Fibroblast of peridontal ligament (primary cell): ENCODE measurements around the gene C2orf68.
A peak's percentile ranks its signal among the peaks of the same experiment; 100 is the strongest.
"Not testable (repeated sequence)": the region's sequence is repeated elsewhere in the genome, so short reads cannot be mapped to it uniquely, and the experiment has no call there.

Source experiments
- DNase-seq: peaks from one replicate; pipeline ENCODE4 v3.0.0-alpha.2; 2010; ENCODE audit errors: extremely low read depth

Gene C2orf68

GRCh38 chr2:85599468-85600234, 12.2 kb downstream of the C2orf68 start:
- DNase-seq, result no peak

- no peak for DNase-seq
Measured at GRCh38 chr2:85598594-85599340, 13.1 kb downstream of the C2orf68 start.

- DNase-seq, result no peak
Measured at GRCh38 chr2:85597241-85597640, 14.6 kb downstream of the C2orf68 start.

GRCh38 chr2:85596486-85597143, 15.3 kb downstream of the C2orf68 start:
- DNase-seq, result no peak

- DNase-seq, result no peak
Measured at GRCh38 chr2:85596026-85596333, 15.9 kb downstream of the C2orf68 start.

GRCh38 chr2:85595301-85596025, 16.4 kb downstream of the C2orf68 start, which contains the start of gene RNF181:
Gene RNF181, plus strand, starts transcription at chr2:85595745. Its CDS starts 19 bp downstream, at chr2:85595764.
- peak; percentile 100 for DNase-seq

- DNase-seq, result no peak
Measured at GRCh38 chr2:85594715-85595300, 17.1 kb downstream of the C2orf68 start.

- DNase-seq, result no peak
Measured at GRCh38 chr2:85593023-85593422, 18.8 kb downstream of the C2orf68 start.

GRCh38 chr2:85592299-85592698, 19.6 kb downstream of the C2orf68 start:
- not testable (repeated sequence) for DNase-seq

- DNase-seq, result no peak
Measured at GRCh38 chr2:85591563-85591962, 20.3 kb downstream of the C2orf68 start.

- DNase-seq, result no peak
Measured at GRCh38 chr2:85590950-85591349, 20.9 kb downstream of the C2orf68 start.

- DNase-seq, result peak; percentile 98
Measured at GRCh38 chr2:85589982-85590791, 21.7 kb downstream of the C2orf68 start.

- no peak for DNase-seq
Measured at GRCh38 chr2:85589181-85589580, 22.7 kb downstream of the C2orf68 start.

- no peak for DNase-seq
Measured at GRCh38 chr2:85588645-85589044, 23.2 kb downstream of the C2orf68 start.

GRCh38 chr2:85588236-85588635, 23.6 kb downstream of the C2orf68 start:
- no peak for DNase-seq

- DNase-seq, result peak; percentile 48
Measured at GRCh38 chr2:85585781-85586105, 26.1 kb downstream of the C2orf68 start.

- DNase-seq, result peak; percentile 36
Measured at GRCh38 chr2:85584857-85585780, 26.7 kb downstream of the C2orf68 start.

GRCh38 chr2:85584354-85584856, 27.5 kb downstream of the C2orf68 start, which contains the start of gene VAMP5:
Gene VAMP5, plus strand, starts transcription at chr2:85584431. Its CDS starts 60 bp downstream, at chr2:85584491.
- DNase-seq, result no peak

GRCh38 chr2:85583667-85584353, 28.1 kb downstream of the C2orf68 start:
- no peak for DNase-seq
